GM18517 (cell line): Measurements from ENCODE around the gene DIP2C.
"Not testable (repeated sequence)": the region's sequence is repeated elsewhere in the genome, so short reads cannot be mapped to it uniquely, and the experiment has no call there.

Source experiments
- ATAC-seq: cut with Tn5 transposase; IDR thresholded peaks from one replicate; pipeline ENCODE4 v1.9.1; 2021; ENCODE audit warnings: mild to moderate bottlenecking, moderate library complexity; ENCODE audit not compliant: unreplicated experiment

Gene DIP2C

DNA sequence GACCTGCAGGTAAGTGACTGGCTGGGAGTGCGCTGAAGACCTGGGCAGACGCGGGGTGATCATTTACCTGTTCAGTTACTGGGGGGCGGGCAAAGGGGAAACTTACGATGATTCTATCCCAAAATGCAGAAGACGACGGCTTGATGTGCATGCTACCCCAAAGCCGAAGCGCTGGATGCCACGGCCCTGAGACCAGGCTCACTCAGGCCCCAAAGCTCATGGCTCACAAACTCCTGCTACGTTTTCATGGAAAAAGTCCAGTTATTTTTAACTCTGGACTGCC is 200.6 kb downstream of the DIP2C start:
- no peak for ATAC-seq

- ATAC-seq = no peak
These were observed 201.2 kb downstream of the DIP2C start for GRCh38 chr10:488081-488932.

- ATAC-seq = no peak
These were observed 202.7 kb downstream of the DIP2C start for GRCh38 chr10:486666-487322.

DNA sequence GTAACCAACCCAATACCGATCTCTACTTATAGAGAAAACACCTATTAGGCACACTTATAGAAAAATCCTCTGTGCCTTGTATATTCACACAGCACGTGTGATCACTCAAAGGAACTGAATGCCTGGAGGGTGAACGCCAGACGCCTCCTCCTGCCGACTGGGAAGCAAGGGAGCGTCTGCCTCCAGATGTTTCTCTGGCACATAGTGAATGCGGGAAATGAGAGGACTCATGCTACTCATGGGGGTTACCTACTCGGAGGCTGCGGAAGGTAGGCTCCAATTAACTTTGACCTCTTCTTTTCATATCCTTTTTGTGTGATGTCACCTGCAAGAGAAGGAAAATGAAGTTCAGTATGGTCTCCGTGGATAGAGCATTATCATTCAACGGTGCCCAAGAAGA is 203.3 kb downstream of the DIP2C start:
- ATAC-seq = no peak

DNA sequence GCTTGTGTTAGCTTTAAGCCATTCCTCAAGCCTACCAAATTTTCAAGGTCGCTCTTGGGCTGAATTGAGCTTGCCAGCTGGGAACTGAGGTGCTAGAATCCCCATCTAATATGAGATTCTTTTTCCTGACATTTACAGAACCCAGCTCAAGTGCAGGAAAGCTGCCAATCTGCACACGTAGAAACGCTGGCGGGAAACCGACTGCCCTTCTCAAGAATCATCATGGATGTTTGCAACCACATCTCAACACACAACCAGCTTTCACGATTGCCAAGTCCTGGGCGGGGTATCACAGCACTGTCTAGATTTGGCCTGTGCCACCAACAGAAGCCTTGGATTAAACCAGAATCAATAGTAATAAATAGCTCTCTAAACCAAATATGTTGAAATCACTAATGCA is 203.7 kb downstream of the DIP2C start:
- no peak for ATAC-seq

DNA sequence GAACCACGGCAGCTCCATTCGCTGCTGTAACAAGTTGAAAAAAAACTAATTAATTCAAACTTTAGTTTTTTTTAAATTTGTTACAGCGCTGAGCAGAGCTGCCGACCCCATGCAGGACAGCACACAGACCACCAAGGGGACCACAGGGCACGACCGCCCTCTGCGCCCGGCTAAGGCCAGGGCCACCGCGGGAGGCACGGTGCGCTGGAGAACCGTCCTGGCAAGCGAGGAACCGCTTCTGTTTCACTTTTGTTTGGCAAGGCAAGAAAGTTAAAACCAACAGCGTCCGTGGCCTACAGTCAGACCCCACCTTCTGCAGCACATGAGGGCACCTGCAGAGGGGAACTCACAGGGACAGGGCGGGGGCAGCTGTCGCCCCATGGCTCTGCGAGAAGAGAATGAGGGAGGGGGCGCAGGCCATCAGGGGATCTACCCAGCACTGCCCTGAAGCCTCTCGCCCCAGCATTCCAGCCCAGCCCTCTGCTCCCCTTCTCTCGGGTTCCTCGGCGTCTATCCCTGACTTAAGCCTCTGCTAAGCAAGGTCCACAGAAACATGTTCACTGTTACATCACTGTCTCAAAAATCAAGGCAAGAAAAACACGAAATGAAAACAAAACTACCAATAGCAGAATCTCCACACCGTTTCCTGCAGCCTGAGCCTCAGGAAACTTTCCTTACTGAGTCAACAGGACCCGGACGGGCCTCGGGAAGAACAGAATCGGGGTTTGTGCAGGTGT is 204.4 kb downstream of the DIP2C start:
- ATAC-seq = no peak

DNA sequence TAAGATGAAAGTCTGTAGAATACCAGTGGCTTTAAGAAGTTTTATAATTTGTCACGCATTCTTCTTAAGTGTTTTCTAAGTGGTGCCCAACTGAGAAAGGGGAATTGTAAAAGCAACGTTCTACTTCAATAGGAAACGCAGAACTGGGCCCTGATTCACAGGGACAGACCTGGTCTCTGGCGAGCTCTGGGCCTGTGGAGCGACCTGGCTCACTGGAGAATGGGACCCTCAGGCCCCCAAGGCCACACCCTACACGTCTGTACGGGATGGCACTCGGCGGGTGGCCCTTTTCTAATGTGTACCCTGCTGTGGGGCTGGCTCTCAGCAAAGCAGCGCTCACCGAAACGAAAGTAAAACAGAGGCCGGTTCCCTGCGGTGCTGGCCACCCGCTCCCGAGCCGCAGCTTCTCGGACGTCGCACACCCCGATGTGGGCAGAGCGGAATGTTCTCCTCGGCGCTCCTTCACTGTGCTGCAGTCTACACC is 205.0 kb downstream of the DIP2C start:
- no peak for ATAC-seq

DNA sequence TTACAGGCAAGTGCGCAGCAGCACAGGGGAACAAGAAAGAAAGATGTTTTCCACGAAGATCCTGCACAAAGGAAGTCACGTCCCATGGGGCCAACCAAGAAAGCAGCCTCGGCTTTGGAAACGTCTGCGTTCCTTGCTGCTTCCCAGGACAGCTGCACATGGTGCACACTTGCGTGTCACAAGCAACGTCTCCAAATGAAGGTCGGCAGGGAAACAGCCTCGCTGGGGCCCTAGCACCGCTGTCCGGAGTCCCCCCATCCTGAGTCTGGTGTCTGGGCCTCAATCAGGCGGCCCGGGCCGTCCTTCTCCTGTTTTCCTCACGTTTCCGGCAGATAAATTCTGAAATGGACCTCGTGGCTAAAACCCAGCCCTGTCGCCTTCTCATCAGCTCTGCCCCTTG is 206.2 kb downstream of the DIP2C start:
- no peak for ATAC-seq

GRCh38 chr10:482848-483247 is 206.6 kb downstream of the DIP2C start:
- no peak for ATAC-seq

DNA sequence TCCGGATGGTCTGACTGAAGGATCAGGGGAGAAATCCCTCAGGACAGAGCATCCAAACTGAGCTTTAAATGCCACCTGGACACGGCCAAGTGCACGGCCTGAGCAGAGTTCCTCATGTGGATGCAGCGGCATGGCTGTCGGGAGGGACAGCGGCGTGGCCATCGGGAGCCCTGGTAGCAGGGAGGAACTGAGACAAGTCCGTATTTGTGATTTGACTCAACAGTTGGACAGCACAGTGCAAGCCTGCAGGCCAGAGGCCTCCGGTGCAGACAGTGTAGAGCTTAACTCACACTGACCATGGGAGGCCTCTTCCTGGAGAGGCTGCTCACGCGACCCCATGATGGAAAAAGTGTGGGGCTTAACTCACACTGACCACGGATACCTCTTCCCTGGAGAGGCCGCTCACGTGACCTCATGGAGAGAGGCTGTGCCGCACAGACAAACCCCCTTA is 207.4 kb downstream of the DIP2C start:
- no peak for ATAC-seq

DNA sequence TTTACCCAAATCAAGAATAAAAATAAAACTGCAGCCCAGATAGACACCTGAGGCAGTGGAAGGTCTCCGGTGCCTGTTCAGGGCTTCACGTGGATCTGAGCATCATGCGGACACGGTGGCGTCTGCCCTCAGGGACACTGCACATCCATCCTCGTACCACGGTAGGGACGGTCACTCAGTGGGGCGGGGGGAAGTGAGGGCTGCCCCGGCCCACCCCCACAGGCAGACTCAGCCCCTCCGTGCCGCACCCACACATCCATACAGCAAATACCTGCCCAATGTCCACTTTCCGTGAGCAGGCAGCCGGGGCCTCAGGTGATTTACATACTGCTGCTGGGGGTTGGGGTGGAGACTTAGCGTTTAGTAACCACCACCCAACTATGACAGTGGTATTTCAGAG is 207.8 kb downstream of the DIP2C start:
- ATAC-seq = no peak

DNA sequence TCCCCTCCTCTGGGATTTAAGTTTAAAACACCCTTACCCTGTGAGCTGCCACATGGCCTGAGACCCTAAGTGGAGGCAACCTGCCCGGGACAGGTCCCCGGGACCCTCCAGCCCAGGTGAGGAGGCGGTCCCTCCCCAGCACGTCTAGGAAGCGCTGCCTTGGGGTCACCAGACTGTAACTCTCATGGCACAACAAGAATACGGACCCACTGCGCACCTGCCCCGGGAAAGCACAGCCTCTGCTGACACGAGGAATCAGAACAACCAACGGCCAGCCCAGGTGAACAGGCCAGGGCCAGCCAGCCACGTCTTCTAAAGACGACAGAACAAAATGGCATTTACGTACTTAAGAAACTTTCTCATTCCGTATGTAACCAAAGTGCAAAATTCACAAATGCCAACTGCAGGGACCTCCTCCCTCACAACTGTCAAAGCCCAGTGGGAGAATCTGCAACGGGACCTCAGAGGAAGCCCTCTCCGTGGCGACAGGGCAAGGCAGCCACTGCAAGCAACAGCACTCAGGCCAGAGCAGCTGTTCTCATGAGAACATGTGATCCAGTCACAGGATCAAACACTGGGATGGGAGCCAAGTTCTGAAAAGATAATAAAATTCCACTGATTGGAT is 208.4 kb downstream of the DIP2C start:
- ATAC-seq = no peak

DNA sequence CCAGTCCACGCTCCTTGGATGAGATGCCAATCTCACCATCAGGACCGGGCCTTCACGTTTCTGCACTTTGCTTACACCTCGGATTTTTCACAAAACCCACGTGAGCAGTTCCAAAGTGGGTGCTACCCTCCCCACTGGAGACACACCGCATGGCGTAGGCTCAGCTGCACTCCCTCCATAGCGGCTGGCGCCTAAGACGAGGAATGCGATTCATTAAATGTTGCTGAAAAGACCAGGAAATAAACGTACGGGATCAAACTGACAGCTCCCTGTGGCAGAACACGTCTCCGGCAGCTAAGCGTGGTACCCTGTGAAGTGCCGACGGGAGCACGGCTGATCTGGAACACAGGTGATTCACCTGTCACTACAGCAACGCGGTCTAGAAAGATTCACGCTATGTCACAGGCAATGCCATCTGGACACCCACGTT is 209.0 kb downstream of the DIP2C start:
- no peak for ATAC-seq

DNA sequence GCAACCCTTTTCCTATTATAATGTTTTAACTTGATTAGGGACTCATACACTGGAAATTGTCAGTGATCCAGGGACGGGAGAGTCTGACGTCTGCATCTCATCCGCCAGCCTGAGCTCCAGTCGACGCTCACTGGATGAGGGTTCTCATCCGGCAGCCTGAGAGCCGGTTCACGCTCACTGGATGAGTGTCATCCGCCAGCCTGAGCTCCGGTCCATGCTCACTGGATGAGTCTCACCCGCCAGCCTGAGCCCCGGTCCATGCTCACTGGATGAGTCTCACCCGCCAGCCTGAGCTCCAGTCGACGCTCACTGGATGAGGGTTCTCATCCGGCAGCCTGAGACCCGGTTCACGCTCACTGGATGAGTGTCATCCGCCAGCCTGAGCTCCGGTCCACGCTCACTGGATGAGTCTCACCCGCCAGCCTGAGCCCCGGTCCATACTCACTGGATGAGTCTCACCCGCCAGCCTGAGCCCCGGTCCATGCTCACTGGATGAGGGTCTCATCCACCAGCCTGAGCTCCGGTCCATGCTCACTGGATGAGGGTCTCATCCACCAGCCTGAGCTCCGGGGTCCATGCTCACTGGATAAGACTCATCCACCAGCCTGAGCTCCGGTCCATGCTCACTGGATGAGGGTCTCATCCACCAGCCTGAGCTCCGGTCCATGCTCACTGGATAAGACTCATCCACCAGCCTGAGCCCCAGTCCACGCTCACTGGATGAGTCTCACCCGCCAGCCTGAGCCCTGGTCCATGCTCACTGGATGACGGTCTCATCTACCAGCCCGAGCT is 209.6 kb downstream of the DIP2C start:
- not testable (repeated sequence) for ATAC-seq

DNA sequence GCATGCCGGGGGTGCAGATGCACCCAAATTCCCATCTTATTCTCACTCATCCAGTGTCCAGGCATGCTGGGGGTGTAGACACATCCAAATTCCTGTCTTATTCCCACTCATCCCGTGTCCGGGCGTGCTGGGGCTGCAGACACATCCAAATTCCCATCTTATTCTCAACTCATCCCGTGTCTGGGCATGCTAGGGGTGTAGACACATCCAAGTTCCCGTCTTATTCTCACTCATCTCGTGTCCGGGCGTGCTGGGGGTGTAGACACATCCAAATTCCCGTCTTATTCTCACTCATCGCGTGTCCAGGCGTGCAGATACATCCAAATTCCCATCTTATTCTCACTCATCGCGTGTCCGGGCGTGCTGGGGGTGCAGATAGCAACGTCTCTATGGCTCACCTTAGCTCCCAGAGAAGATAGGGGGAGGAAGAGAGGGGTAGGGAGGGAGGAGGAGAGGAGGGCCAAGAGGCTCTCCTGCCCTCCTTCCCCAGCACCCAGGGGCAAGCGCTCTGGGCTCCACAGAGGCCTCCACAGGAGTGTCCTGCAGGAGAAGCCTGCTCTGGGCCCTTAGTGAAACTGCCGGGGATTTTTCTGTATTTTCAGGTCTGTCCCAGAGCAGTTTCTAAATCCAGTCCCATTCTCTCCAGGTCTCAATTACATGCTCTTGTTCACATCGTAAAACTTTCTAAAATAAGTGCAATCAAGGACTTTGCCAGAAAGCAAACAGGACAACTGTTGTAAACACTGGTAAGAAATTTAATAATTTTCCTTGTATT is 210.8 kb downstream of the DIP2C start:
- ATAC-seq = no peak

GRCh38 chr10:477620-478019 is 211.8 kb downstream of the DIP2C start:
- ATAC-seq = no peak

- no peak for ATAC-seq
These were observed 213.1 kb downstream of the DIP2C start for GRCh38 chr10:476455-476780.

DNA sequence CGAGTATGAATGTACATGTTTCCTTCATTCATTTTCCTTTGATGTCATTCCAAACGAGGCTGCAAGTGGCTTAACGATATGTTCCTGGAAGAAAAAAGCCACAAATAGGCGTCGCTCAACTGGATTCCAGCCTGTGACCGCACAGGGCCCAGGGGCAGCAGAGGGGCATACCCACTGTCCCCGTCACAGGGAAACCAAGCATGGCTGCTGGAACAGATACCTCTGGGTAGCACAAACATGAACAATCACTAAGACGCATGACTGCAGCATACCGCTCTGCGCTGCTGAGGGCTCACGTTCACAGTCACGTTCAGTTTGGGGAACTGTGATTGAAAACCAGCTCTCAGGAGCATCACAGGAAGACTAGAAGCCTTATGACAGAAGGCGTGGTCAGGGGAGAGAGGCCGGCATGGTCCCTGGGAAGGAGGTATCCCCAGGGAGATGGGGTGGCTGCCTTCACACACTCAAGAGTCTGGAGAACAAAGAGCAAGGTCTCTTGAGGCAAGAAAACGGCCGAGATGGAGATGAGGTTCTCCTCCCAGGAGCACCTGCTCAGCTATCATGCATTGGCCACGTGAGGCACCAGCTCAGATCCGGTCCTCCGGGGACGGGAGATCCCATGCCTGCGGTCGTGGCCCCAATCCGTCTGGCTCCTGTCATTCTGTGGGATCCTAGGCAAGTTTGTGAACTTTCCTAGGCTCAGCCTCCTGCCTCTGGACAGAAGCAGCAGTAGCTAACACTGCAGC is 213.6 kb downstream of the DIP2C start:
- ATAC-seq = no peak

DNA sequence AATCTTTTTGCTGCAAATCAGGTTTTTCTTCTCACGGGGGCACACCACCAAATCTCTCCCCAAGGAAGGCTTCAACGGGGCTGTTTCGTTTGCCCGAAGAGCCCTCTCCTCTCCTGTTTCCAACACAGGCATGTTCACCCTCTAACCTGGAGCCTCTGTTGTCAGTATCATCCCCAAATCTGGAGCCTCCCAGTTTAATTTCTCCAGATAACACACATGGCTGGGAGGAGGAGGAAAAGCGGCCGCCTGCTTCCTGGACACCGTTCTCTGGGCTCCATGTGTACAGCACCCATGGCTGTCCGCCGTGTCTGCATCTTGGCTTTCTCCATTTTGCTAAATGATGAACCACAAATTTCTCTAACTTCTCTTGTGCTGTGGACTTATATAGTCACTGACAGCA is 214.5 kb downstream of the DIP2C start:
- ATAC-seq = no peak
